HG03460 (cell line): Measurements from ENCODE around the gene NEU3.
"Not testable (repeated sequence)": the region's sequence is repeated elsewhere in the genome, so short reads cannot be mapped to it uniquely, and the experiment has no call there.

Source experiments
- ATAC-seq: cut with Tn5 transposase; IDR thresholded peaks from one replicate; pipeline ENCODE4 v1.9.1; 2021; ENCODE audit not compliant: unreplicated experiment

NEU3 gene

GRCh38 chr11:74984070-74984469, 4.7 kb upstream of the NEU3 start:
- no peak for ATAC-seq

- no peak for ATAC-seq
Measured at GRCh38 chr11:74984730-74985129, 4.0 kb upstream of the NEU3 start.

- ATAC-seq, result no peak
Measured at GRCh38 chr11:74989260-74989638, 516 bp downstream of the NEU3 start.

GRCh38 chr11:74990150-74990549, 1.4 kb downstream of the NEU3 start:
- ATAC-seq, result not testable (repeated sequence)

GRCh38 chr11:74990941-74991340, 2.2 kb downstream of the NEU3 start:
- ATAC-seq, result no peak

- ATAC-seq, result no peak
Measured at GRCh38 chr11:74992852-74993251, 4.1 kb downstream of the NEU3 start.

GRCh38 chr11:75000975-75001354, 12.2 kb downstream of the NEU3 start:
- no peak for ATAC-seq

- ATAC-seq, result no peak
Measured at GRCh38 chr11:75001686-75002085, 13.0 kb downstream of the NEU3 start.

- ATAC-seq, result no peak
Measured at GRCh38 chr11:75002516-75002915, 13.8 kb downstream of the NEU3 start.

GRCh38 chr11:75004215-75004614, 15.5 kb downstream of the NEU3 start:
- no peak for ATAC-seq

- ATAC-seq, result no peak
Measured at GRCh38 chr11:75011357-75011756, 22.6 kb downstream of the NEU3 start.

GRCh38 chr11:75011872-75012271, 23.1 kb downstream of the NEU3 start:
- ATAC-seq, result no peak

- ATAC-seq, result no peak
Measured at GRCh38 chr11:75013051-75013450, 24.3 kb downstream of the NEU3 start.

- no peak for ATAC-seq
Measured at GRCh38 chr11:75014129-75014528, 25.4 kb downstream of the NEU3 start.

- ATAC-seq, result not testable (repeated sequence)
Measured at GRCh38 chr11:75019200-75019599, 30.5 kb downstream of the NEU3 start.

- ATAC-seq, result not testable (repeated sequence)
Measured at GRCh38 chr11:75020328-75020727, 31.6 kb downstream of the NEU3 start.

GRCh38 chr11:75022296-75022695, 33.6 kb downstream of the NEU3 start:
- ATAC-seq, result peak; percentile 76

GRCh38 chr11:75022759-75023396, 34.1 kb downstream of the NEU3 start:
- peak; percentile 55 for ATAC-seq

- no peak for ATAC-seq
Measured at GRCh38 chr11:75023446-75024067, 34.8 kb downstream of the NEU3 start.

- ATAC-seq, result no peak
Measured at GRCh38 chr11:75024068-75024449, 35.3 kb downstream of the NEU3 start.

- ATAC-seq, result no peak
Measured at GRCh38 chr11:75024764-75025211, 36.1 kb downstream of the NEU3 start.

- no peak for ATAC-seq
Measured at GRCh38 chr11:75025561-75025960, 36.8 kb downstream of the NEU3 start.

- ATAC-seq, result no peak
Measured at GRCh38 chr11:75028321-75028720, 39.6 kb downstream of the NEU3 start.
